CD4-positive, alpha-beta T cell treated with Interleukin-21 for 1 hour (primary cell): ENCODE measurements around the gene UTP15.
A peak's percentile ranks its signal among the peaks of the same experiment; 100 is the strongest.

Experiments
- DNase-seq: peaks from one replicate; pipeline ENCODE4 v3.0.0-alpha.2; 2020

The UTP15 gene

GRCh38 chr5:73624888-73625287, 59.3 kb downstream of the UTP15 start:
- DNase-seq: no peak

GRCh38 chr5:73625372-73625943, 59.9 kb downstream of the UTP15 start:
- no peak for DNase-seq

DNA sequence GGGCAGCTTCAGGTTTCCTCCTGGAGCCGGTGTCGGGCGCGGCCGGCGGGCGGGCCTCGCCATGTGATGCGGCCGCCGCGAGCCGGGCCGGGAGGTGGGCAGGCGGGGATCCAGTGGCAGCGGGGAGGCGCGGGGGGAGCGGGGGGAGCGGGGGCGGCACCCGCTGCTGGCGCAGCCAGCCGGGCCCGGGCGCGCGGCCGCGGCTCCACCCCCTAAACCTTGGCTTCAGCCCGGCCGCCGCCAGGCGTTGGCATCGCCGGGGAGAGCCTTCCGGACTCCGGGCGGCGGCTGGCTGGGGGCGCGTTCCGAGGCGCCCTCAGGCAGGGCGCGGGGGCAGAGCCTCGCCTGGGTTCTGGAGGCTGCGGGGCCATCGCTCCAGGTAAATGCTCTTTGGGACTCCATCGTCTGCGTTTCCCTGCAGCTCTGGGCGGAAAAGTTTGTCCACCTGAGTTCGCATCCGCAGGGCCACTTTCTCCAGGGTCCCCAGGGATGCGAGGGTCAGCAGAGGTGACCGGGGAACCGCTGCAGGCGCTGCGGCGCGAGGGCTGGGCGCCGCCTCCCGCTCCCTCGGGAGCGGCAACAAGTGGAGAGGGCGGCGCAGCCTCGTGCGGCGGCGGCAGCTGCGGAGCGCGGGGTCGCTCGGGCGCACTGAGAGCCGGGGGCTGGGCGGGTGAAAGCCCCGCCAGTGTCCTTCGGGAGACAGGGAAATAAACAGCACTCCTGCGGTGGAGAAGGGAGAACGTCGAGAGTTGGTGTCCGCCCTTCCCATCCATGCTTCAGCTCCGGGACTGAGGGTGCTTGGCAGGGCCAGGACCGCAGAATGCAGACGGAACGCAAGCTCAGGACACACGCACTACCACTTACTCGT, 60.6 kb downstream of the UTP15 start, which contains the start of gene ARHGEF28:
Gene ARHGEF28 (plus strand): TSS at position 253 of the 868 bp plus-strand sequence. CDS start 58,656 bp downstream, outside the sequence.
- DNase-seq: peak; percentile 29

GRCh38 chr5:73626814-73627313, 61.3 kb downstream of the UTP15 start:
- DNase-seq: no peak

DNA sequence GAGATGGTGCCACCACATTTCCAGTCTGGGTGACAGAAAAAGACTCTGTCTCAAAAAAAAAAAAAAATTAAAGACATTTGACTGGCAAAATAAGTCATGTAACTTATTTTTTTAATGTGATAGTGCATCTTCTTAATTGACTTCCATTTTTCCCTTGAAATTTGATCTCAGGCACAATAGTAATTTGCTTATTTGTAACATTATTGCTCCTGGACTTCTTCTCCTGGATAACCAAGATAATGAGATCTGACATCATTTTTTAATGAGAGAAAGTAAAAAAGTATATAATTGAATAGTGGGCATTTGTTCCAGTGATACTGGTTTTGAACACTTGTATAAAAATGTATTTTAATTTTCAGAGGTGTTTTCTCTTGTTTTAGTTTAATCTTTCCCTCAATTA, 63.9 kb downstream of the UTP15 start:
- no peak for DNase-seq

DNA sequence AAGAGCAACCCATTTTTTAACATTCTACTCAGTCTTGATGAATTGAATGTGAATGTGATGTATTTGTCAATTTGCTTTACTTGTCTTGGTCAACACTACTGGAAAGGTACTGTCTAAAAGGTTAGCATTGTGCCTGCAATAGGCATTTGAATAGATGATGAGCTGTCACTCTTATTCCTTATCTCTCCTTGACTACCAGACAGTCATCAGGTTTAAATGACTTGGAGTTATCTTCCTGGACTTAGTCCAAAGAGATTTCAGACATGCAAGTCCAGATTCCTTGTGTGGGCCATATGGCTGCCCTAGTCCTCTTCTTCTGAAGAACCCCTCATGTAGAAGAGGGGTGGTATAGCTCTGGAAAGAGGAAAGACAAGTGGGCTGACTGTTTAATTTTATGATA, 65.2 kb downstream of the UTP15 start:
- DNase-seq: no peak

DNA sequence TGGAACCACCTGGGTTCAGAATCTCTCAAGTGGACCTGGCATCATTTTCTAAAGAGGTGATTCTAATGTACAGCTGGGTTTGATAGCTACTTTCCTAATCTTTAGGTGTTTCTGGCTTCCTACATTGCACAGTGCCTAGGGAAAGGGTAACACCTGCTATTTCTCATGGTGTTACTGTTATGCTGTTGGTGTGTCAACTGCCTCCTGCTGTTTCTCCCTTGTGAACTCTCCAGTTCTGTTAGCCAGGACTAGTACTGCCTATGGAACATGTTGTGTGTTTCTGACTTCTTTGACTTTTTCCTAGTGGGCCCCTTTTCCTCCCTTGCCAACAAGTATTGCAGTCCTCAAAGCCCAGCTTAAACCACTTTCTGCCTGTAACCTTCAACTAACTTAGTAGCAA, 66.0 kb downstream of the UTP15 start:
- DNase-seq: no peak
